NCI-H524 (cell line): ENCODE measurements around the gene ABCD1.
"Not testable (repeated sequence)": the region's sequence is repeated elsewhere in the genome, so short reads cannot be mapped to it uniquely, and the experiment has no call there.

Source experiments
- DNase-seq, 2 experiments: peaks; one replicate each; lab custom pipeline; 2025; lab: John Stamatoyannopoulos, UW

Gene ABCD1

GRCh38 chrX:153724252-153725038, at the start of gene ABCD1, which contains the start of gene BCAP31:
ABCD1 (plus strand) TSS chrX:153724856; CDS start chrX:153725267, 411 bp downstream.
BCAP31 (minus strand) TSS chrX:153724387; CDS start chrX:153723244, 1,143 bp downstream.
- peak; percentile 72 to 95 for DNase-seq

- DNase-seq: no peak
Measured at GRCh38 chrX:153681175-153681574, 43.5 kb upstream of the ABCD1 start.

GRCh38 chrX:153683486-153683885, 41.2 kb upstream of the ABCD1 start:
- not testable (repeated sequence) for DNase-seq

- peak in 1 of 2 experiments; percentile 21 for DNase-seq
Measured at GRCh38 chrX:153684467-153685155, 40.0 kb upstream of the ABCD1 start.

- no peak for DNase-seq
Measured at GRCh38 chrX:153685156-153685536, 39.5 kb upstream of the ABCD1 start.

- no peak for DNase-seq
Measured at GRCh38 chrX:153685751-153686696, 38.6 kb upstream of the ABCD1 start.

GRCh38 chrX:153686711-153687110, 37.9 kb upstream of the ABCD1 start:
- DNase-seq: peak in 1 of 2 experiments; percentile 33

GRCh38 chrX:153687121-153688039, 37.3 kb upstream of the ABCD1 start, which contains the start of gene SLC6A8:
SLC6A8 (plus strand) TSS chrX:153687926; CDS start chrX:153688575, 649 bp downstream.
- DNase-seq: peak; percentile 66 to 71

GRCh38 chrX:153688071-153688470, 36.6 kb upstream of the ABCD1 start:
- DNase-seq: no peak

- DNase-seq: no peak
Measured at GRCh38 chrX:153688506-153688905, 36.1 kb upstream of the ABCD1 start.

GRCh38 chrX:153688911-153689590, 35.6 kb upstream of the ABCD1 start:
- DNase-seq: peak in 1 of 2 experiments; percentile 54

GRCh38 chrX:153689654-153690465, 34.8 kb upstream of the ABCD1 start:
- no peak for DNase-seq

- DNase-seq: peak in 1 of 2 experiments; percentile 23
Measured at GRCh38 chrX:153690466-153690865, 34.2 kb upstream of the ABCD1 start.

- DNase-seq: not testable (repeated sequence)
Measured at GRCh38 chrX:153691032-153691827, 33.4 kb upstream of the ABCD1 start.

- no peak for DNase-seq
Measured at GRCh38 chrX:153692003-153692402, 32.7 kb upstream of the ABCD1 start.

GRCh38 chrX:153692611-153693156, 32.0 kb upstream of the ABCD1 start:
- no peak for DNase-seq

- DNase-seq: no peak
Measured at GRCh38 chrX:153693216-153694086, 31.2 kb upstream of the ABCD1 start.
